Inflammatory macrophage (primary cell): ENCODE data around the gene NPAS3.

Experiments used
- DNase-seq, 2 donors: peaks; one replicate each; pipeline ENCODE4 v3.0.0-alpha.2; 2020 to 2022

NPAS3 gene

DNA sequence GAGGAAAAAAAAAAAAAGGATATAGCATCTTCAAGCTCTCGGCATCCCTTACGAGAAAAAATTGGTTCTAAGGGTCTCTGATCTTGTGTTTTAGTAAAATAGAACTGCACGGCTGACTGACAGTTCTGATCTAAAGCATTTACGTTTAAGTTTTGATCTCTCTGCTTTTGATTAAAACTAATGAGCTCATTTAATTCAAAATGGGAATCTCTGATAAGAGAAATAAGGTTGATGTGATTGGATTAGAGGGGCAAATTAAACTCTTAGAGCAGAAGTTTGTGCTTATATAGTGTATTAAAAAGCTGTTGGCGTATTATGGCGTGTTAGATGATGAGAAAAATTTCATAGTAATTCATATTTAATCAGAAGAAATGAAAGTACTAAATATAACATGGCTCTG lies 794.6 kb downstream of the NPAS3 start:
- no peak for DNase-seq

DNA sequence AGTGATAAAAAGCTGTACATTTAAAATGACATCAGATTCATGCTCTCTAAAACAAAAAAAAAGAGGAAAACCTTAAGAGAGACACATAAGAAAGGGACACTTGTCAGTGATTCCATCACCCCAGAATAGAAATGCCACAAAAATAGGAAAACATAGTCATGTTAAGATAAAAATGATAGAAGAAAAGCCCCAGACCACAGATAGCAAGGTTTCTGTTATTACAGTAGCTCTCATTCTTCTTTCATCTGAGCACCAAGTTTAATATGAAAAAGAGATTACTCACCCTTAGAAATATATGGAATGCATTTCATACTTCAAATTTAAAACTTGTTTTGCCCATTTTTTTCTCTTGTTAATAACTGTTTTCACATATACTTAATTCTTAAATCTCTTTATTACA lies 795.0 kb downstream of the NPAS3 start:
- DNase-seq: no peak

DNA sequence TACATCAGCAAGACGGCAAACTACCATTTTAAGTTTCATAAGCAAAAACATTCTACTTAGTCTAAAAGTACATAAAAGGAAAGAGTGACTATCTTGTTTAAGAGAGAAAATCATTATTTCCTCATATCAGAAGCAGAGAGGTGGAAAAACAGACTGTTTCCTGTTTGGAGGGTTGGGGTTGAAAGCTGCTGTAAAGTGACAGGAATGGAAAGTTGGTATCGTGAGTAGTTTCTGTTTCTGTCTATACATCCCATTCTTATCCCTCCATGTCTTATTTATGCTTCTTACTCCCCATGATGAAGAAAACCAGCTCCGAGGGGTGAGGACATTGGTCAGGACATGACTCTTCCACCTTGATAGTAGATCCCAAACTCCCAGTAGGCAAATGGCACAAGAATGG lies 795.7 kb downstream of the NPAS3 start:
- DNase-seq: no peak

DNA sequence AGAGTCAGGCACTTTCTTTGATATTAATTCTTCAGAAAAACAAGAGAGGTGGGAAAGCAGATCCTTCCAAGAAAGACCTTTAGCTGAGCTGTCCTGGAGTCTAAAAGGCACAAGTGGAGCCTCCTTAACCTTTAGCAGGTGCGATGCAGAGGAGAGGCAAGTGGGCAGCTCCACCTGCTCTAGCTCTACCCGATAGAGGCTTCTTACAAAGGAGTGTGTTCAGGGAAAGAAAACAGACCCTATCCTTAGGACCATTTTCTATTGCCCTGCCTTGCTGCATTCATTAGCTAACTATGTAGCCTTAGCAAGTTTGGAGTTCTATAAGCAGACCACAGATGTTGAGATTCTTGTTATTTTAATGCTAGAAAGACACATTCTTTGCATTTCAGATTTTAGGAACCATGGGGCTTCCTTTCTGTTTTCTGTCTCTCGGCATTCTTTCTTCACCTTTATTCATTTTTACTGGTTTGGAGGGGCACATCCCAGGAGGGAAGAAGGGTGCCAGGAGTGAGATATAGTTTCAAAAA lies 797.7 kb downstream of the NPAS3 start:
- DNase-seq: no peak

DNA sequence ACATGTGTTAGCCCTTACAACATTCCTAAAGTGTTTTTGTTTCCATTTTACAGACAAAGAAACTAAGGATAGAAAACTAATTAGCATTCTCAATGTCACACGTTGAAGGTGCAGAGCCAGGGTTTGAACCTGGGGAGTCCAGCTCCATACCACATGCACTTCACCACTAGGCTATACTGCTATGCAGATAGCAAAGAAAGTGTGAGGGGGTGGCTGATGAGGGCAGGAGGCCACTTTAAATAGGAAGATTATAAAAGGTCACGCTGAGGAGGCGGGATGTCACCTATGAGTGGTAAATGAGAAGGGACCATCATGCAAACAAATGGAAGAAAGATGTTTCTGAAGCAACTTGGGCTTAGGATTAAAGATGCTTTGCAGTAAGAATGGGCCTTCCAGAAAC lies 798.3 kb downstream of the NPAS3 start:
- DNase-seq: no peak

DNA sequence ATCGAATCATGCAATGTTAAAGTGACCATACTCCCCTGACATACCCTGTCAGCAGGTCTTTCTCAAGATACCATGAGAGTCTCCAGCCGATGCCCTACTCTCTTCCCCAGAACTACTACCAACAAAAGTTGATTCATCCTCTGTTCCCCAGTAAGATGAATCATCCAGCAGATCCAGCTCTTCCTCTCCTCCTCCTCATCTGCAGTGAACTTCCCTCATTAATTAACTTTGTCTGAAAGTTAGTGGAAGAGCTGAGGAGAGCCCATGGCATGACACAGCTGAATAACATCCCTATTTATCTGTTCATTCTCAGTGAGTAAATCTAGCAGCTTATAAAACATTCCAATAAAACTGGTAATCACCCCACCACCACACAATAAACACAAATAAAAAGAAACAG lies 798.8 kb downstream of the NPAS3 start:
- DNase-seq: no peak

DNA sequence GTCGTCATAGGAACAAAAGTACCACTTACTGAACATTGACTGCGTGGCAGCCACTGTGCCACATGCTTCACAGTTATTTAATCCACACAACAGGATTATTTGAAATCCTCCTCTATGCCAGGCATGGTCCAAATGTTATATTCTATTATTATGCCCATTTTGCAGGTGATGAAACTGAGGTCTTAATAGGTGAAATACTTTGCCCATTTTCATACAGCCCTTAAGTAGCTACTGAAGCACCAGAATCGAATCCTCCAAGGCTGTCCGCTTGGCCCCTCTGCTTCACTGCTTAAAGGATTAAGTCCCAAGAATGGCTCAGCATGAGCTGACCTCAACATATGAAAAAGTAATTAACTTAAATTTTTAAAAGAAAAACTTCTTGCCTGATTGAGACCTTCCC lies 799.4 kb downstream of the NPAS3 start:
- no peak for DNase-seq

DNA sequence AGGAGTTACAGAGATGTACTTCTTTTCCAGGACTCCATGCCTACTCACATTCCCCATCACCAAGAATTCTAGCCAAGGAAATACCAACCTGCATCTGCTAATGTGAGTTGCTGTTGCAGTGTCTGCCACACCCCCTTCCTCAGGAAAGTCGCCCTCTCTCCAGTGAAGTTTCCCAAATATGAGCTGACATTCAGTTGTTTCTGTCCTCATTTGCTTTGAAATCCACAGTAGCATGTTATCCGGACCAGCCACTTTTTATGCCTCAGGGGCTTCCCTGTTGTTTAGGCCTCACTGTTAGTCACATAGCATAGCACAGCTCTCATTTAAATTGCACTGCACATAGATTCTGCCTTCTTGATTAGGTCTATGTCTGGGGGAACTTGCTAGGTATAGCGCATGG lies 799.8 kb downstream of the NPAS3 start:
- DNase-seq: no peak

DNA sequence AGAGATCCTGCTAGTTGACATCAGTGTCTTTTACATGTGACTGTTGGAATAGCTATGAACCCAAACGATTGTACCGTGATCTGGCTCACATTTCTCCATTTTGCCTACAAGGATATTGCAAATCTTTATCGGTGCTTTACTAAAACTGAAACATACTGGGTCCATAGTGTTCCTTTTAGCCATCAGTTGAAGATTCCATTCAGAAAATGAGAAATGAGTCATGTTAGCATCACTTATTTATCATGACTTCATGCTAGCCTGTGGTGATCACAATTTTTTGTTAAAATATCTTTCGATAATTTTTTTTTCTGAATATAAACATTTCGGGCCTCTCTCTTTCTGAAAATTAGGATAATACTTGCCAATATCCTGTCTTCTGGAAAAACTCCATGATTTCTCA lies 801.9 kb downstream of the NPAS3 start:
- DNase-seq: no peak

DNA sequence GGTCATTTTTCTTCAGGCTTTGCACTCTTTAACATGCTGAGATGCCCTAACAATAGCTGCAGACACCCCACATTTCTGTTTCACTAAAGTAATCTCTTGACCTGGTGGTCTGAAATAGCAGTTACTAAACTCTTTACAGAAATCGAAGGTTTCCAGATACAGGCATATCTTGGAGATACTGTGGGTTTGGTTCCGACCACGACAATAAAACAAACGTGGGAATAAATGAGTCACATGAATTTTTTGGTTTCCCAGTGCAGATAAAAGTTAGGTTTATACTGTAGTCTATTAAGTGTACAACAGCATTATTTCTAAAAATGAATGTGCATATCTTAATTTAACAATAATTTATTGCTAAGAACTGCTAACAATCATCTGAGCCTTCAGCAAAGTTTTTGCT lies 803.5 kb downstream of the NPAS3 start:
- DNase-seq: no peak

DNA sequence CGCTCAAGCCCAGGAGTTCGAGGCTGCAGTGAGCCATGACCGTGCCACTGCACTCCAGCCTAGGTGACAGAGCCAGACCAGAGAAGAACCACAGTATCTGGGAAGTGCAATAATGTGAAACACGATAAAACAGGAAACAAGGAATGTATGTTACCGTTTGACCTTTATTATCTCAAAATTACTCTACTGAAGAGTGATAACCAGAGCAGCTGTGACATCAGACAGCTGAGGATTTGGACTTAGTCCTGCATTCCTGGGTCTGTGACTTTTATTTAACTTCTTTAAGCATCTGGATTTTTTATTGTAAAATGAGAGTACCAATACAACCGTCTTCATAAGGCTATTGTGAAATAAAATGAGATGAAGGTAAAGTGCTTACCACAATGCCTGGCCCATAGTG lies 806.5 kb downstream of the NPAS3 start:
- DNase-seq: no peak

DNA sequence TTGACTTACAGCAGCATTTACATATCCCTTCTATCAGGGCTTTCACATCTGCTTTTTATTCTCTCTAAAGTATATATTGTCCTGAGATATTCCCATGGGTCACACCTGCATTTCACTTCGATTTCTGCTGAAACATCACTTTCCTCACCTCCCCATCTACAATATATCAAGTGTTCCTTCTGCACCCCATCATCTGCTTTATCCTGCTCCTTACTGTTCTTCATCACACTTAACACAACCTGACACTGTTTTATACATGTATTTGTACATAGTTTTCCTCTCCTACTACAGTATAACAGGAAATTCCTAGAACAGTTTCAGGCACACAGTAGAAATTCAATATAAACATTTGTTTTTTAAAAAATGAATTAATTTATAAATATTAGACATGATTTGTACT lies 809.1 kb downstream of the NPAS3 start:
- DNase-seq: no peak

DNA sequence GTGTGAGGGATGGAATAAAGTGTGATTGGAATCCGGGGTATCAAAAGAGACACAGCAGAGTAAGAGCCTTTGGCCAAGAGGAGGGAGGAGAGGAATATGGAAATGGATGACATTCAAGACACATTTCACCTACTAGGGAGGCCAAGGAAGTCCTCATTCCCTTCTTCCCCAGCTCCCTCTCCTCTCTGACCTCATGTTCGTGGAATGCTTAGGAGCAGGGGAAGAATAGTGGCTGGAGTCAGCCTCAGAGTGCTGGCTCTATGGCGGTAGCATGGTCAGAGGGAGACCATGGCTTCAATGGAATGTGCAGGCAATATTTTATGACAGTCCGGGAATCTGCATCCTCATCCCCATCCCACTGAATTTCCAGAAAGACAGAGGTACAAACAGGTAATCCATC lies 815.6 kb downstream of the NPAS3 start:
- no peak for DNase-seq

DNA sequence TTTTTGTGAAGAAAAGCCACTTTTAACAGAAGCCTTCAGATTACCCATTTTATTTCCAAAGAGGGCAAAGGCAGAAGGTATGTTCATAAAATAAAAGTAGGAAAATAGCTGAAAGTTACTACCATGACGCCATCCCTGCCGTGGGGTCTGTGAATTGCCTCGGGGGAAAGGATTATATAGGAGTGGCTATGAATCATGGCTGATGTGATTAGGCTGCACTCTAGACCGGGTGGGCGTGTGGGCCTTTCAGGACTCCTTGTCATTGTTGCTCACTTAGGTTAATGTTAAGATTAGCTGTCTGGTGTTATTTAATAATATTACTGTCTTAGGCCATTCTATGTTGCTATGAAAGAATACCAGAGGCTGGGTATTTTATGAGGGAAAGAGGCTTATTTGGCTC lies 816.7 kb downstream of the NPAS3 start:
- no peak for DNase-seq

DNA sequence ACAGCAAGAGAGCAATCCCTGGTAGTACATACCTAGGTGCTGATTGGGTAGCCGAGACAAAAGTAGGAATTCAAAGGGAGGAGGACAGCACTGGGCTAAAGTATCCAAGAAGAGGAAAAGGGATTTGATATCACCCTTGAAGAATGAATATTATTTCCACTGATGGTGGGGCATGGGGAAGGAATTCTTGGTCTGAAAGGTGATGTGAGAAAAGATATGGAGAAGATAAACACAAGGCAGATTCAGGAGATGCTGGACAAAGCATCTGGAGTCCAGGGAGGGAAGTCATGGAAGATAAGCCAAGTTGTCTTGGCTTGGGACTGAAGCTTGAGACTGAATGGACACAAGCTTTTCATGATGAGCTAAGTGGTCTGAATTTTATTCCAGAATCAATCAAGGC lies 818.2 kb downstream of the NPAS3 start:
- no peak for DNase-seq

DNA sequence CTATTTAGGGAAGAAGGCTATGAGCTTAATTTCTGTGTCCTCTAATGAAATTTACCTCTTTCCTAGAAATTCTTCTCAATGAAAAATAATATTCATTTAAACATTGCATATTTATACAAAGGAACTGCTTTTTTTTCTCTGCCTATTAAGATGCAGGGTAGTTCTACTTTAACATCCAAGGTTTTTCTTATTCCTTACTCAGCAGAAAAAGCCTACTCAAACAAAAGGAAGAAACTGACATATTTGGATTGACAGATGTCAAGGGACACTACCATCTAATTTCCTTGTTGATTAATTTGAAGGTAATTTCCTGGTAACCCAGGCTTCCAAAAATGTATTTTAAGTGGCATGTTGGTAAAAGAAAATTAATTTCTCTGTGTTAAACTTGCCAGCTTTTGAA lies 819.9 kb downstream of the NPAS3 start:
- DNase-seq: no peak

DNA sequence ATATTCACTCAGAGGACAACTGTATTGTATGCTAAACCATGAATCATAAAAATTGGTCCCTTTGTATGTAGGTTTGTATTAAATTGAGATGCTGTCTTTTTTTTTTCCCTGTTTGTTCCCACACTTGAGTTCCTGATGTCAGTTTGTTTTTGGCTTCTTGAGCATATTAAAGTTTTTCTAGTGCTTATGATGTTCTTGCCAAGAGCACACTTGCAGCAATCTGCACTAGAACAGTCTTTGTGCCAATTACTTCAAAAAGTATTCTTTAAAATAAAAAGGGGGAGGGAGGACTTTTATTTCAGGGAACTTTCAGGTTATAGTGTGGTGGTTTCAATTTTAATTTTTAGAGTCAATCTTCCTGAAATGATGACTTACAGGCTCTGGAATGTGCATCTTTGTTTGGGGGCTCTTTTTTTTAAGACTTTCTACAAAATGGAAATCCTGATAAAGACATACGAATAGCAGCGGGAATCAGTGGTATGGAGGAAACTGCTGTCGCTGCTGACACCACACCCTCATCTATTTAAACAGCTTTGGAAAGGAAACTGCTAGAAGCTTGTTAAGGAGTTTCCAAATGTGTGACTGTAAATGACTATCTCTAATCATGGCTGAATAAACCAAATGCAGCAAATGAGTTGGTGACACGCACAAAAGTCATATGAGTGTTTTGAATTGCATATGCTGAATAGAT lies 823.6 kb downstream of the NPAS3 start:
- no peak for DNase-seq

DNA sequence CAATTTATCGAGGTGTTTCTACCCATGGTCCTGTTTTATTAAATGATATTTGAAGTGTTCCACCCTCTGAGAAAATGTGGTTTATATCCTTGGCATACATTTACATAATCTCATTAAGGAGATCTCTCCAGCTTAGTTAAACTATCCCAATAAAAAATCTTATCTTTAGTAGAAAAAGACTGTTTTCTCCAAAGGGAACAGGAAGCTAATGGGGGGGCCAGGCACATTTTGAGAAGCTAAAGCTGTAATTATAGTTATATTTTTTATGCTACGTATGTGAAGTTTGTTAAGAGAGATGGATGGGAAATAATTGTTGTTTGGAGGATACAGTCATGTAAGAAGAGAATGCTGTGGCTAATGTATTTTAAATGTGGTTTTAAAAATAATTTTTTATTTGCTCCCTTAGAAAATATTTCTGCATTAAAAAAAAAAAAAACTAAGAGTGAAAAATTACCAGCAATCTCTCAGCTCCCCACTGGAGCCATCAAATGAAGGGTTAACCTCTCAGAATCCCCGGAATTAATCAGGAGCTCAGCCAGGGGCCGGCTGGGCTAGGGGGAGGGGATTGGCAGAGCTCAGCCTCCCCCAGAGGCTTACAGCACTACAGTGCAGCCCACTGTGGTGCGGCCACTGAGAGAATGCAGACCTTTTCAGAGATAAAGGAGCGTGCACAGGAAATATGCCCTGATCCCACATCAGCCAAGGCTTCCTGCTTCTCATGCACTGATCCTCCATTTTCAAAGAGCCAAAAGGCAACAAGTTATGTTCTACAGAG lies 826.4 kb downstream of the NPAS3 start:
- DNase-seq: no peak

DNA sequence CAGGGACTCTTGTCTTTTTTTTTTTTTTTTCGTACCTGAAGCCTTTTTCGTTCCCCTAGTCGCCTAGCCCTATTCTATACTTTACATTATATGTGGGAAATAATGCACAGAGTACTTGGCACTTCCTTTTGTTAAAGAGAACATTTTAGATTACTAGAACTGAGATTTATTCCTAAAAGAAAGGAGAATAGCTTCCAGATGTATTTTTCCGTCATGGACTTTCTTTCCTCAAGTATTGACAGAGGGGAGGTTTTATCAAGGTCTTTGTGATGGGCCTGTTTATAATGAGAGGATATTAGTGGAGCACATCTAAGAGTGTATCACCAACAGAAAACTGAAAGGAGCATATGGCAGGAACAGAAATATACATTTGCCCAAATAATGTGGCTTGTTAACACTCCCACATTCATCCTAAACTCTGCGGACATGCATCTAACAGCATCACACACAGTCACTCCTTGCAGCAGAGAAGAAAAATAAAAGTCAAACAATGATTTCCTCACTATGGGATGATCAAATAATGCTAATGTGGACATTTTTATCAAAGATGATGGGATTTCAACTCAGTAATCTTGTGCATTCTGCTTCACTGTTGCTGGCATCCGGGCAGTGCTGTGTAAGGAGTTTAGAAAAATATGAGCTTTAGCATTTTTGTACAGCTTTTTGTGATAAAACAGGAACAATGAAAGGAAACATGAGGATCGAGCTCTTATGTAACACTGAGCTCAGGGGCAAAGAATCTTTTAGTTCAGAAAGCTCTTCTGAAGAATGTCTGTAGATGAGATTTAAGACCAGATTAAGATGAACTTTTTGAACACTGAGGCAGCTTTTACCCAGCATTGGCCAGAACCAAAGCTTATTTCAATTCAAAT lies 829.1 kb downstream of the NPAS3 start:
- DNase-seq: no peak

DNA sequence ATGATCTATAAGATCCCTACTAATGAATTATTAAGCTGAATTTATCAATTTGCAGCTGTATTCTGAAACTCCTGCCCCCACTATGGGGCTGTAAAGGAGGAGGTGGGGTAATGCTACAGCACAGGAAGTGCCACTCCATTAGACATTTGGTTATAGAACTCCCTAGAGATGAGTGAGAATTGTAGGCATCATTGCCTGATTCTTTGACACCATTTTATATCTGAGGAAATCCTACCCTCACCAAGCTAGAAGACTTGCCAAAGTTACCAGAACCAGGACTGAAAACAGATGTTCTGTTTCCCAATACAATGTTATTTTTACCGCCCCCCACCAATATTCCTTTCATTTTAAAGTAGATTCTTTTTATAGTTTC lies 829.8 kb downstream of the NPAS3 start:
- no peak for DNase-seq

DNA sequence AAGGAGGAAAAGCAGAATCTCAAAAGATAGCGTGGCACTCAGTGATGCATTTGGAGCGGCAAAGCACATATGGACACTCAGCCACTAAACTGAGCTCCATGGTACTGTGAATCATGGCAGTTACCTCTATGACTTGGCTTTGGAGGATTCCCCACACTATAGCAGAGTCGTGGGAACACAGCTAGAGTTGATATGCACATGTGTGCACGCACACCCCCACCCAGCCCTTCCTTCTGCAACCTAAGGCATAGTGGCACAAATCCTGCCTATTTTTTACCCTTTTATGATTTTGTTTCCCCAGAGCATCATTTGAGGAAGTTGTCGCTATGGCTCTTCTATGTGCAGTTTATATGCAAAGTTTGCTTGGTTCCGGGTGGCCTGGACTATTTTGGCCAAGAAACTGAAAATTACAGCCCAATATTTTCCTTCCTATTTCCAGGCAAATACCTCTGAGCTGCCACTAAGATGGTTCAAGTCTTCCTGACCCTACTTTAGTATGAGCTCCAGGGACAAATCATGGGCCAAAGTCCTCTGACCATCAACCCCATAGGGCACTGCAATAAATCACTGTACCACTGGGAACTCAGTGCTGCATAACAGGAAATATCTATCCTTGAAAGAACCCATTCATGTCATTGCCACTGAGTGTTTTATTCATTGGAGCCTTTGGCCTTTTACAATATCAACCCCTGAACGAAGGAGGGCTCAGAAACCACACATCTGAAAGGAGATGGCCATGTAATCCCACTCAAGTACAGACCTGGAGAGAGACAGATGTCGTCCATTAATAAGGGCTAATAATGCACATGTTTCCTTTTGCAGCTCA lies 834.7 kb downstream of the NPAS3 start:
- DNase-seq: no peak

DNA sequence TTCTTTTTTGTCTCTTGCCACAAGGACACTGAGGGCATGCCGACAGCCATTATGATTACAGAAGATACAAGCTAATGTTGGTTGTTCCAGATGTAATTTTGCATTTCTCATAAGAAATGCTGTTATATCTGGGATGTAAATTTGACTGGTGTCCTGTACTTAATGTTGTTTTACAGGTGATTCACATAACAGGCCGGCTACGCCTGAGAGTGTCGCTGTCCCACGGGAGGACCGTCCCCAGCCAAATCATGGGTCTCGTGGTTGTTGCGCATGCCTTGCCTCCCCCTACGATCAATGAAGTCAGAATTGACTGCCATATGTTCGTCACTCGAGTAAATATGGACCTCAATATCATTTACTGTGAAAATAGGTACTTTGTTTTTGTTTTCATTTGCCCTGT lies 835.5 kb downstream of the NPAS3 start:
- no peak for DNase-seq
